Measurements from ENCODE around the gene CLDN3. TPM values are rescaled to one million over a fixed set of nuclear protein-coding genes. Genes with fewer than 3 reads are reported as not detected.
"Not testable (repeated sequence)": the region's sequence is repeated elsewhere in the genome, so short reads cannot be mapped to it uniquely, and the experiment has no call there.

CLDN3 gene
- total RNA-seq, 4 donors from 2014 or later: 1.3 TPM; not detected in 3

DNA sequence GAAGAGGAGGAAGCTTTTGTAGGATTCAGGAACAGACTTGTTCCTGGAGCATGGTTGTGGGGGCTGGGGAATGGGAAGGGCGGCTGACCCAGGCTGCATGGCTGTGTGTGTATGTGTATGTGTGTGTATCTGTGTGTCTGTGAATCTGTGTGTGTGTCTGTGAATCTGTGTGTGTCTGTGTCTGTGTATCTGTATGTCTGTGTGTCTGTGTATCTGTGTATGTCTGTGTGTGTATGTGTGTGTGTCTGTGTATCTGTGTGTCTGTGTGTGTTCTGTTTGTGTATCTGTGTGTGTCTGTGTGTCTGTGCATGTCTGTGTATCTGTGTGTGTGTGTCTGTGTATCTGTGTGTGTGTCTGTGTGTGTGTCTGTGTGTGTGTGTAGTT, 44.0 kb downstream of the CLDN3 start:
- TF ChIP-seq CTCF (IDR thresholded peaks at IDR 0.05) (no peak), POLR2A (IDR thresholded peaks at IDR 0.05) (no peak)
- intact Hi-C loops (cut with DNase I): loop anchor here (5.0 to 10.0 kb wide), 2 partner anchors 51 to 119 kb away; no protein-coding TSS in a partner anchor
- Histone ChIP-seq H3K36me3 (no peaks in the 10 kb centered on the region), H3K4me1 (peaks cover 0 to 16% (median 2%) of the 10 kb centered on the region in 3 donors), H3K27me3 (peaks cover 0 to 26% (median 0%) of the 10 kb centered on the region in 4 donors), H3K27ac (no peak overlapping the region), H3K9me3 (no peaks in the 10 kb centered on the region), H3K4me3 (no peak overlapping the region)
- no peak for DNase-seq
- 38 to 50% methylated on average over 1 of the region's 1 CpG for WGBS, 2 donors

- intact Hi-C loops (cut with DNase I): loop anchor here (10.0 kb wide), 1 partner anchor 49 kb away; no protein-coding TSS in a partner anchor
- DNase-seq: no peak
- Histone ChIP-seq H3K27ac (no peak overlapping the region), H3K36me3 (no peaks in the 10 kb centered on the region), H3K9me3 (no peaks in the 10 kb centered on the region), H3K4me3 (no peak overlapping the region), H3K4me1 (peaks cover 9 to 28% (median 11%) of the 10 kb centered on the region in 3 donors), H3K27me3 (peaks cover 0 to 27% (median 0%) of the 10 kb centered on the region in 4 donors)
- TF ChIP-seq POLR2A (IDR thresholded peaks at IDR 0.05): no peak
- TF ChIP-seq CTCF (IDR thresholded peaks at IDR 0.05): no peak
- 77 to 80% methylated on average over 2 to 3 of the region's 3 CpGs for WGBS, 2 donors
Observed at GRCh38 chr7:73723813-73724212, 46.3 kb downstream of the CLDN3 start.

- Histone ChIP-seq H3K27me3 (peaks cover 0 to 25% (median 0%) of the 10 kb centered on the region in 4 donors), H3K36me3 (no peaks in the 10 kb centered on the region), H3K9me3 (no peaks in the 10 kb centered on the region), H3K27ac (no peak overlapping the region), H3K4me3 (no peak overlapping the region), H3K4me1 (peaks cover 20 to 38% (median 22%) of the 10 kb centered on the region in 3 donors)
- TF ChIP-seq POLR2A (IDR thresholded peaks at IDR 0.05) (no peak), CTCF (IDR thresholded peaks at IDR 0.05) (no peak)
- DNase-seq: no peak
- 64 to 70% methylated on average over 6 of the region's 6 CpGs for WGBS, 2 donors
- intact Hi-C loops (cut with DNase I): loop anchor here (10.0 kb wide), 1 partner anchor 48 kb away; no protein-coding TSS in a partner anchor
Observed at GRCh38 chr7:73722785-73723184, 47.3 kb downstream of the CLDN3 start.

- not testable (repeated sequence) for H3K27ac ChIP-seq, H3K36me3 ChIP-seq, H3K9me3 ChIP-seq, H3K4me3 ChIP-seq, DNase-seq
- Histone ChIP-seq H3K4me1 (peaks cover 26 to 44% (median 26%) of the 10 kb centered on the region in 3 donors), H3K27me3 (peaks cover 0 to 20% (median 0%) of the 10 kb centered on the region in 4 donors)
- 44 to 59% methylated on average over 4 of the region's 4 CpGs for WGBS, 2 donors
- intact Hi-C loops (cut with DNase I): loop anchor here (10.0 kb wide), 1 partner anchor 47 kb away; no protein-coding TSS in a partner anchor
Observed at GRCh38 chr7:73722182-73722581, 47.9 kb downstream of the CLDN3 start.

- Histone ChIP-seq H3K4me1 (peaks cover 26 to 52% (median 33%) of the 10 kb centered on the region in 3 donors), H3K36me3 (no peaks in the 10 kb centered on the region), H3K27ac (no peak overlapping the region), H3K27me3 (peaks cover 0 to 12% (median 0%) of the 10 kb centered on the region in 4 donors), H3K4me3 (no peak overlapping the region), H3K9me3 (no peaks in the 10 kb centered on the region)
- intact Hi-C loops (cut with DNase I): loop anchor here (10.0 kb wide), 1 partner anchor 47 kb away; no protein-coding TSS in a partner anchor
- WGBS, 2 donors: 63 to 73% methylated on average over 2 of the region's 3 CpGs
- TF ChIP-seq POLR2A (IDR thresholded peaks at IDR 0.05): no peak
- TF ChIP-seq CTCF (IDR thresholded peaks at IDR 0.05): no peak
- no peak for DNase-seq
Observed at GRCh38 chr7:73721377-73721817, 48.7 kb downstream of the CLDN3 start.

- not testable (repeated sequence) for H3K27me3 ChIP-seq, DNase-seq, H3K36me3 ChIP-seq, H3K27ac ChIP-seq, H3K9me3 ChIP-seq, H3K4me3 ChIP-seq
- intact Hi-C loops (cut with DNase I): loop anchor here (10.0 kb wide), 1 partner anchor 46 kb away; no protein-coding TSS in a partner anchor
- 89 to 92% methylated on average over 9 of the region's 9 CpGs for WGBS, 2 donors
- H3K4me1 ChIP-seq: peaks cover 26 to 60% (median 43%) of the 10 kb centered on the region in 3 donors
Observed at GRCh38 chr7:73720443-73720842, 49.6 kb downstream of the CLDN3 start.
